ENCODE data around the gene FLT4. TPM values are rescaled to one million over a fixed set of nuclear protein-coding genes. Genes with fewer than 3 reads are reported as not detected.

FLT4 gene
- total and polyA plus RNA-seq, 3 experiments from 2014 or later = 6.0 to 12.7 (median 8.2) TPM

GRCh38 chr5:180609817-180610550 is 39.4 kb downstream of the FLT4 start:
- Histone ChIP-seq H3K36me3 (ENCODE audit: insufficient read depth, low read length) (no peaks in the 10 kb centered on the region), H3K27me3 (ENCODE audit: insufficient read depth, low read length, poor library complexity, severe bottlenecking) (no peaks in the 10 kb centered on the region), H3K4me3 (ENCODE audit: low read length) (no peak overlapping the region), H3K27ac (ENCODE audit: low read depth, low read length) (no peak overlapping the region), H3K9me3 (ENCODE audit: low read length) (no peaks in the 10 kb centered on the region), H3K4me1 (ENCODE audit: insufficient read depth, low read length) (no peaks in the 10 kb centered on the region)
- H3K4me3 Mint-ChIP-seq = no peak overlapping the region
- no peak overlapping the region for H3K27ac Mint-ChIP-seq
- ChIA-PET POLR2A (no interaction called here), CTCF (no interaction called here)
- H3K27me3 Mint-ChIP-seq = no peaks in the 10 kb centered on the region
- peaks cover 0 to 8% (median 5%) of the 10 kb centered on the region in 3 donors for H3K4me1 Mint-ChIP-seq
- DNase-seq = no peak
- H3K36me3 Mint-ChIP-seq = peaks cover 0 to 14% (median 0%) of the 10 kb centered on the region in 3 donors
- no peaks in the 10 kb centered on the region for H3K9me3 Mint-ChIP-seq

- Mint-ChIP-seq H3K27ac (no peak overlapping the region), H3K9me3 (no peaks in the 10 kb centered on the region), H3K4me1 (peaks cover 0 to 8% (median 5%) of the 10 kb centered on the region in 3 donors), H3K27me3 (no peaks in the 10 kb centered on the region), H3K4me3 (no peak overlapping the region), H3K36me3 (peaks cover 0 to 10% (median 0%) of the 10 kb centered on the region in 3 donors)
- no peak for DNase-seq
- H3K27me3 ChIP-seq (ENCODE audit: insufficient read depth, low read length, poor library complexity, severe bottlenecking) = no peaks in the 10 kb centered on the region
- ChIA-PET CTCF (no interaction called here), POLR2A (no interaction called here)
- no peak overlapping the region for H3K4me3 ChIP-seq (ENCODE audit: low read length)
- H3K4me1 ChIP-seq (ENCODE audit: insufficient read depth, low read length) = no peaks in the 10 kb centered on the region
- H3K9me3 ChIP-seq (ENCODE audit: low read length) = no peaks in the 10 kb centered on the region
- no peak overlapping the region for H3K27ac ChIP-seq (ENCODE audit: low read depth, low read length)
- H3K36me3 ChIP-seq (ENCODE audit: insufficient read depth, low read length) = no peaks in the 10 kb centered on the region
Measured at GRCh38 chr5:180609386-180609785, 40.0 kb downstream of the FLT4 start.

GRCh38 chr5:180608572-180609310 is 40.7 kb downstream of the FLT4 start:
- H3K36me3 Mint-ChIP-seq = peaks cover 0 to 8% (median 0%) of the 10 kb centered on the region in 3 donors
- ChIA-PET CTCF (interaction anchor here (2.5 kb wide), 1 partner anchor 84 kb away, joined by 14 read pairs; no protein-coding TSS in a partner anchor), POLR2A (no interaction called here)
- Histone ChIP-seq H3K4me1 (ENCODE audit: insufficient read depth, low read length) (no peaks in the 10 kb centered on the region), H3K36me3 (ENCODE audit: insufficient read depth, low read length) (no peaks in the 10 kb centered on the region), H3K27me3 (ENCODE audit: insufficient read depth, low read length, poor library complexity, severe bottlenecking) (no peaks in the 10 kb centered on the region), H3K27ac (ENCODE audit: low read depth, low read length) (no peak overlapping the region), H3K4me3 (ENCODE audit: low read length) (no peak overlapping the region), H3K9me3 (ENCODE audit: low read length) (no peaks in the 10 kb centered on the region)
- peak overlapping the region in 1 of 8 donors; percentile 1 for H3K27ac Mint-ChIP-seq
- DNase-seq = no peak
- no peak overlapping the region for H3K4me3 Mint-ChIP-seq
- H3K9me3 Mint-ChIP-seq = no peaks in the 10 kb centered on the region
- peaks cover 0 to 8% (median 5%) of the 10 kb centered on the region in 3 donors for H3K4me1 Mint-ChIP-seq
- H3K27me3 Mint-ChIP-seq = no peaks in the 10 kb centered on the region

- ChIA-PET CTCF (interaction anchor here (2.5 kb wide), 1 partner anchor 83 kb away, joined by 14 read pairs; no protein-coding TSS in a partner anchor), POLR2A (no interaction called here)
- no peaks in the 10 kb centered on the region for H3K27me3 ChIP-seq (ENCODE audit: insufficient read depth, low read length, poor library complexity, severe bottlenecking)
- H3K27me3 Mint-ChIP-seq = no peaks in the 10 kb centered on the region
- no peaks in the 10 kb centered on the region for H3K9me3 Mint-ChIP-seq
- H3K36me3 ChIP-seq (ENCODE audit: insufficient read depth, low read length) = no peaks in the 10 kb centered on the region
- H3K27ac Mint-ChIP-seq = peak overlapping the region in 3 of 8 donors; percentile 1 to 84 (median 74)
- H3K4me3 ChIP-seq (ENCODE audit: low read length) = no peak overlapping the region
- DNase-seq = peak in 1 of 5 donors; percentile 26
- no peak overlapping the region for H3K4me3 Mint-ChIP-seq
- peaks cover 0 to 8% (median 0%) of the 10 kb centered on the region in 3 donors for H3K36me3 Mint-ChIP-seq
- no peaks in the 10 kb centered on the region for H3K4me1 ChIP-seq (ENCODE audit: insufficient read depth, low read length)
- peaks cover 0 to 8% (median 5%) of the 10 kb centered on the region in 3 donors for H3K4me1 Mint-ChIP-seq
- H3K27ac ChIP-seq (ENCODE audit: low read depth, low read length) = no peak overlapping the region
- no peaks in the 10 kb centered on the region for H3K9me3 ChIP-seq (ENCODE audit: low read length)
Measured at GRCh38 chr5:180607861-180608571, 41.4 kb downstream of the FLT4 start.

- Mint-ChIP-seq H3K27me3 (no peaks in the 10 kb centered on the region), H3K4me1 (peaks cover 0 to 8% (median 5%) of the 10 kb centered on the region in 3 donors), H3K27ac (peak overlapping the region in 2 of 8 donors; percentile 42 to 74), H3K4me3 (no peak overlapping the region), H3K9me3 (no peaks in the 10 kb centered on the region), H3K36me3 (peaks cover 0 to 6% (median 0%) of the 10 kb centered on the region in 3 donors)
- Histone ChIP-seq H3K36me3 (ENCODE audit: insufficient read depth, low read length) (no peaks in the 10 kb centered on the region), H3K27ac (ENCODE audit: low read depth, low read length) (no peak overlapping the region), H3K27me3 (ENCODE audit: insufficient read depth, low read length, poor library complexity, severe bottlenecking) (no peaks in the 10 kb centered on the region), H3K9me3 (ENCODE audit: low read length) (no peaks in the 10 kb centered on the region), H3K4me3 (ENCODE audit: low read length) (no peak overlapping the region), H3K4me1 (ENCODE audit: insufficient read depth, low read length) (no peaks in the 10 kb centered on the region)
- POLR2A ChIA-PET = no interaction called here
- CTCF ChIA-PET = interaction anchor here (0.9 to 2.5 kb wide), 6 partner anchors 18 to 112 kb away, joined by 3 to 14 read pairs (median 4); no protein-coding TSS in a partner anchor
- no peak for DNase-seq
Measured at GRCh38 chr5:180606215-180606785, 43.1 kb downstream of the FLT4 start.

GRCh38 chr5:180605554-180606214 is 43.7 kb downstream of the FLT4 start:
- Histone ChIP-seq H3K36me3 (ENCODE audit: insufficient read depth, low read length) (no peaks in the 10 kb centered on the region), H3K27ac (ENCODE audit: low read depth, low read length) (no peak overlapping the region), H3K27me3 (ENCODE audit: insufficient read depth, low read length, poor library complexity, severe bottlenecking) (no peaks in the 10 kb centered on the region), H3K4me3 (ENCODE audit: low read length) (no peak overlapping the region), H3K4me1 (ENCODE audit: insufficient read depth, low read length) (no peaks in the 10 kb centered on the region), H3K9me3 (ENCODE audit: low read length) (no peaks in the 10 kb centered on the region)
- peak; percentile 24 to 80 (median 39) for DNase-seq
- Mint-ChIP-seq H3K27ac (peak overlapping the region in 3 of 8 donors; percentile 42 to 95 (median 87)), H3K27me3 (no peaks in the 10 kb centered on the region), H3K4me1 (peaks cover 0 to 8% (median 5%) of the 10 kb centered on the region in 3 donors), H3K36me3 (peaks cover 0 to 6% (median 0%) of the 10 kb centered on the region in 3 donors), H3K9me3 (no peaks in the 10 kb centered on the region), H3K4me3 (no peak overlapping the region)
- CTCF ChIA-PET = interaction anchor here (0.9 to 2.5 kb wide), 5 partner anchors 63 to 113 kb away, joined by 3 to 14 read pairs (median 4); no protein-coding TSS in a partner anchor
- POLR2A ChIA-PET = no interaction called here

GRCh38 chr5:180604271-180604670 is 45.1 kb downstream of the FLT4 start:
- peaks cover 0 to 1% of the 10 kb centered on the region in 2 donors for H3K27me3 Mint-ChIP-seq
- ChIA-PET CTCF (no interaction called here), POLR2A (no interaction called here)
- no peak for DNase-seq
- Histone ChIP-seq H3K4me1 (ENCODE audit: insufficient read depth, low read length) (no peaks in the 10 kb centered on the region), H3K9me3 (ENCODE audit: low read length) (no peaks in the 10 kb centered on the region), H3K36me3 (ENCODE audit: insufficient read depth, low read length) (no peaks in the 10 kb centered on the region), H3K4me3 (ENCODE audit: low read length) (no peak overlapping the region), H3K27me3 (ENCODE audit: insufficient read depth, low read length, poor library complexity, severe bottlenecking) (no peaks in the 10 kb centered on the region), H3K27ac (ENCODE audit: low read depth, low read length) (no peak overlapping the region)
- no peak overlapping the region for H3K27ac Mint-ChIP-seq
- H3K36me3 Mint-ChIP-seq = peaks cover 0 to 4% (median 0%) of the 10 kb centered on the region in 3 donors
- peaks cover 0 to 8% (median 5%) of the 10 kb centered on the region in 3 donors for H3K4me1 Mint-ChIP-seq
- no peak overlapping the region for H3K4me3 Mint-ChIP-seq
- H3K9me3 Mint-ChIP-seq = no peaks in the 10 kb centered on the region
